ENCODE measurements around the gene PRPH. TPM values are rescaled to one million over a fixed set of nuclear protein-coding genes. Genes with fewer than 3 reads are reported as not detected.

The PRPH gene
- total and polyA plus RNA-seq, 9 of the 15 experiments (the other 6 are each of a cell fraction or from before 2014, with no cell fraction given), result 0.27 to 1.9 (median 1.3) TPM; not detected in 1

GRCh38 chr12:49296836-49297694 lies 2.1 kb downstream of the PRPH start (continued):
- TF ChIP-seq ATF3 (IDR thresholded peaks at IDR 0.05) (no peak), ATF3 (CRISPR knock-in tag; conservative IDR thresholded peaks at IDR 0.05) (no peak), MBD2 (IDR thresholded peaks at IDR 0.05; ENCODE audit: borderline replicate concordance, low read depth) (no peak), SREBF1 (IDR thresholded peaks at IDR 0.05; ENCODE audit: borderline replicate concordance, low read depth, low read length) (no peak), TFAP4 (CRISPR knock-in tag; IDR thresholded peaks at IDR 0.05; ENCODE audit: borderline replicate concordance) (0 out of 2 replicates have a peak, but pooled peaks have one; percentile 31), ZNF316 (IDR thresholded peaks at IDR 0.05) (0 out of 2 replicates have a peak, but pooled peaks have one; percentile 1), MAX (CRISPR knock-in tag; IDR thresholded peaks at IDR 0.05) (peak; percentile 33; the same call in 1 of the 2 replicates), NRF1 (conservative IDR thresholded peaks at IDR 0.05 in 1 of 2, IDR thresholded peaks at IDR 0.05 in 1 of 2) (peak; percentile 74 to 77), MTA3 (IDR thresholded peaks at IDR 0.05; ENCODE audit: borderline replicate concordance) (peak; percentile 60; the same call in 1 of the 2 replicates), RBM39 (optimal IDR thresholded peaks at IDR 0.05; ENCODE audit: low read depth, low read length) (no peak), ZNF609 (CRISPR knock-in tag; IDR thresholded peaks at IDR 0.05; ENCODE audit: borderline replicate concordance) (no peak), ATF1 (CRISPR knock-in tag; IDR thresholded peaks at IDR 0.05) (no peak), ATF1 (tag; IDR thresholded peaks at IDR 0.05) (0 out of 2 replicates have a peak, but pooled peaks have one; percentile 38), HSF4 (CRISPR knock-in tag; IDR thresholded peaks at IDR 0.05; ENCODE audit: borderline replicate concordance) (no peak), SMARCA5 (IDR thresholded peaks at IDR 0.05) (0 out of 2 replicates have a peak, but pooled peaks have one; percentile 60), ZNF589 (CRISPR knock-in tag; IDR thresholded peaks at IDR 0.05; ENCODE audit: low read depth) (no peak), RBBP5 (IDR thresholded peaks at IDR 0.05; ENCODE audit: borderline replicate concordance, insufficient read depth, low read length, poor library complexity, severe bottlenecking) (peak; percentile 43), SAFB (IDR thresholded peaks at IDR 0.05; ENCODE audit: borderline replicate concordance, low read depth, low read length) (0 out of 2 replicates have a peak, but pooled peaks have one; percentile 13), ZFP36 (IDR thresholded peaks at IDR 0.05; ENCODE audit: low read depth, low read length, partially characterized antibody) (no peak), MEF2D (tag; conservative IDR thresholded peaks at IDR 0.05; ENCODE audit: low read depth) (no peak)

All from K562 (cell line).